Measurements from ENCODE around the gene CCDC43.
"Not testable (repeated sequence)": the region's sequence is repeated elsewhere in the genome, so short reads cannot be mapped to it uniquely, and the experiment has no call there.

CCDC43 gene

GRCh38 chr17:44707755-44708400 is 18.3 kb upstream of the CCDC43 start:
- Histone ChIP-seq H3K27ac (ENCODE audit: poor library complexity, severe bottlenecking) (peak overlapping the region; percentile 60), H3K4me1 (ENCODE audit: insufficient read depth, poor library complexity, severe bottlenecking) (peaks cover 8% of the 10 kb centered on the region), H3K4me3 (ENCODE audit: severe bottlenecking) (peak overlapping the region; percentile 70), H3K36me3 (ENCODE audit: low read depth) (no peaks in the 10 kb centered on the region), H3K27me3 (ENCODE audit: insufficient read depth, poor library complexity, severe bottlenecking) (no peaks in the 10 kb centered on the region), H3K9me3 (ENCODE audit: severe bottlenecking) (no peaks in the 10 kb centered on the region)
- TF ChIP-seq CTCF (IDR thresholded peaks at IDR 0.05; ENCODE audit: poor library complexity, severe bottlenecking) = no peak
- no peak for DNase-seq (ENCODE audit: low spot score)
- ATAC-seq (ENCODE audit: low read depth) = no peak

- H3K4me1 ChIP-seq (ENCODE audit: insufficient read depth, poor library complexity, severe bottlenecking); H3K27ac ChIP-seq (ENCODE audit: poor library complexity, severe bottlenecking); ATAC-seq (ENCODE audit: low read depth); H3K36me3 ChIP-seq (ENCODE audit: low read depth); DNase-seq (ENCODE audit: low spot score); H3K27me3 ChIP-seq (ENCODE audit: insufficient read depth, poor library complexity, severe bottlenecking); H3K4me3 ChIP-seq (ENCODE audit: severe bottlenecking); H3K9me3 ChIP-seq (ENCODE audit: severe bottlenecking): not testable (repeated sequence)
These were observed 10.7 kb upstream of the CCDC43 start for GRCh38 chr17:44700288-44700687.

GRCh38 chr17:44693609-44694008 is 4.0 kb upstream of the CCDC43 start:
- ATAC-seq (ENCODE audit: low read depth) = no peak
- Histone ChIP-seq H3K9me3 (ENCODE audit: severe bottlenecking) (no peaks in the 10 kb centered on the region), H3K4me3 (ENCODE audit: severe bottlenecking) (no peak overlapping the region), H3K4me1 (ENCODE audit: insufficient read depth, poor library complexity, severe bottlenecking) (peaks cover under 1% of the 10 kb centered on the region), H3K36me3 (ENCODE audit: low read depth) (no peaks in the 10 kb centered on the region), H3K27me3 (ENCODE audit: insufficient read depth, poor library complexity, severe bottlenecking) (no peaks in the 10 kb centered on the region), H3K27ac (ENCODE audit: poor library complexity, severe bottlenecking) (no peak overlapping the region)
- DNase-seq (ENCODE audit: low spot score) = no peak
- no peak for TF ChIP-seq CTCF (IDR thresholded peaks at IDR 0.05; ENCODE audit: poor library complexity, severe bottlenecking)

GRCh38 chr17:44690746-44691306 is 1.2 kb upstream of the CCDC43 start:
- not testable (repeated sequence) for ATAC-seq (ENCODE audit: low read depth); DNase-seq (ENCODE audit: low spot score)

More at GRCh38 chr17:44690746-44691306, 1.2 kb upstream of the CCDC43 start:
- H3K36me3 ChIP-seq (ENCODE audit: low read depth); H3K27me3 ChIP-seq (ENCODE audit: insufficient read depth, poor library complexity, severe bottlenecking); H3K9me3 ChIP-seq (ENCODE audit: severe bottlenecking); H3K4me3 ChIP-seq (ENCODE audit: severe bottlenecking); H3K4me1 ChIP-seq (ENCODE audit: insufficient read depth, poor library complexity, severe bottlenecking): not testable (repeated sequence)
- peak; percentile 35 for TF ChIP-seq CTCF (IDR thresholded peaks at IDR 0.05; ENCODE audit: poor library complexity, severe bottlenecking)
- peak overlapping the region; percentile 62 for H3K27ac ChIP-seq (ENCODE audit: poor library complexity, severe bottlenecking)
